DOHH2 (cell line): ENCODE data around the gene CRYBG3.

Experiments used
- EZH2phosphoT487 ChIP-seq: fragments of 200-600 bp; sonication (generic); IDR thresholded peaks from 2 replicates; pipeline ENCODE4 v1.6.1; 2017; ENCODE audit warnings: borderline replicate concordance, mild to moderate bottlenecking, antibody characterized with exemption, low read length, moderate library complexity, mixed read lengths
- TF ChIP-seq, protein P1 (sequence below): fragments of 200-600 bp; sonication (generic); IDR thresholded peaks from one replicate; pipeline ENCODE4 v1.5.1; 2014; ENCODE audit warnings: antibody characterized with exemption, mild to moderate bottlenecking, low read depth, low read length; ENCODE audit not compliant: poor library complexity, severe bottlenecking

DNA sequence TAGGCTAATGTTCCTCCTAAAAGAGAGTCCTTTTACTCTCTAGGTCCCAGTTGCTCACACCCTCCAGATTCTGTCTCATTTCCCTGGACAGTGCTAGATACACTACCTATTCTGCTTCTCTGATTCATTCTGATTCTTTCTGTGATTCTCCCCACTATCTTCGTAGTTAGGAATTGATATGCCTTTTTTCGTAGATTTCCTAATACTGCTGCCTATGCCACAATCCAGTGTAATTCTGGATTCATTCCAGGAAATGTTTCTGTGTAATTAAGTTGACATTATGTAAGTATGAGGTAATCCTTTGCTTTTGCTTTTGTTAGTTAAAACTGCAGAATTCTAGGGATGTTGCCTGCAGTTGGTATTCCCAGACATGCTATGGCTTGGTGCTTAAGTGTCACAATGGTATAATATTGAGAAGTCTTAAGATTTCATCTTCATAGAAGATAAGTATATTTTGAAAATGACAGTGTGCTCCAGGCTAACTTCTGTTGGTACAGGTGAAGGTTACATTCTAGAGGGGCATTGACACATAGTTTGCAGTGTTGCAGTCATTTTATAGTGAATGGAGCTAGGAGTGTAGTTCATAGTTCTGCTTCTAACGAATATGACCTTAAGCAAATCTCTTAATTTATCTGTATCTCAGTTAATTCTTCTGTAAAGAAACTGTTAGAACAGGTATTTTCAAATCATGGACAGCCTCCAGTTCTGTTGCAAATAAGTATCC lies 96.2 kb downstream of the CRYBG3 start:
- TF ChIP-seq, protein P1, sequence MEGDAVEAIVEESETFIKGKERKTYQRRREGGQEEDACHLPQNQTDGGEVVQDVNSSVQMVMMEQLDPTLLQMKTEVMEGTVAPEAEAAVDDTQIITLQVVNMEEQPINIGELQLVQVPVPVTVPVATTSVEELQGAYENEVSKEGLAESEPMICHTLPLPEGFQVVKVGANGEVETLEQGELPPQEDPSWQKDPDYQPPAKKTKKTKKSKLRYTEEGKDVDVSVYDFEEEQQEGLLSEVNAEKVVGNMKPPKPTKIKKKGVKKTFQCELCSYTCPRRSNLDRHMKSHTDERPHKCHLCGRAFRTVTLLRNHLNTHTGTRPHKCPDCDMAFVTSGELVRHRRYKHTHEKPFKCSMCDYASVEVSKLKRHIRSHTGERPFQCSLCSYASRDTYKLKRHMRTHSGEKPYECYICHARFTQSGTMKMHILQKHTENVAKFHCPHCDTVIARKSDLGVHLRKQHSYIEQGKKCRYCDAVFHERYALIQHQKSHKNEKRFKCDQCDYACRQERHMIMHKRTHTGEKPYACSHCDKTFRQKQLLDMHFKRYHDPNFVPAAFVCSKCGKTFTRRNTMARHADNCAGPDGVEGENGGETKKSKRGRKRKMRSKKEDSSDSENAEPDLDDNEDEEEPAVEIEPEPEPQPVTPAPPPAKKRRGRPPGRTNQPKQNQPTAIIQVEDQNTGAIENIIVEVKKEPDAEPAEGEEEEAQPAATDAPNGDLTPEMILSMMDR = no peak
- no peak for TF ChIP-seq EZH2phosphoT487
